Activated CD8-positive, alpha-beta T cell treated with anti-CD3 and anti-CD28 coated beads for 36 hours (primary cell): ENCODE data around the gene ITSN1. TPM values are rescaled to one million over a fixed set of nuclear protein-coding genes. Genes with fewer than 3 reads are reported as not detected.

Experiments
- ATAC-seq: fragments of 200-7000 bp; cut with Tn5 transposase; one replicate; pipeline ENCODE4 v1.10.0; 2021; ENCODE audit warnings: mild to moderate bottlenecking, moderate library complexity
- CTCF ChIA-PET: fragments of 350-600 bp; sonication (Branson Sonifier 250); formaldehyde crosslinking; loops from one replicate; lab custom pipeline; 2021; ENCODE audit warnings: antibody characterized with exemption; lab: Charles Lee
- POLR2A ChIA-PET: fragments of 350-600 bp; sonication (Branson Sonifier 250); formaldehyde crosslinking; loops from one replicate; lab custom pipeline; 2021; ENCODE audit warnings: antibody characterized with exemption; lab: Charles Lee
- DNase-seq: peaks from one replicate; pipeline ENCODE4 v3.0.0-alpha.2; 2020
- H3K27ac Mint-ChIP-seq: one replicate; pipeline ENCODE4 v1.8.0; 2021; ENCODE audit warnings: mild to moderate bottlenecking, mixed read lengths
- H3K27me3 Mint-ChIP-seq: one replicate; pipeline ENCODE4 v1.8.0; 2021; ENCODE audit warnings: mixed read lengths
- H3K36me3 Mint-ChIP-seq: one replicate; pipeline ENCODE4 v1.8.0; 2021; ENCODE audit warnings: low read depth, mixed read lengths
- H3K4me1 Mint-ChIP-seq: one replicate; pipeline ENCODE4 v1.8.0; 2021; ENCODE audit warnings: low read depth, mixed read lengths
- H3K4me3 Mint-ChIP-seq: one replicate; pipeline ENCODE4 v1.8.0; 2021; ENCODE audit warnings: mild to moderate bottlenecking, moderate library complexity, mixed read lengths
- H3K9me3 Mint-ChIP-seq: one replicate; pipeline ENCODE4 v1.8.0; 2021; ENCODE audit warnings: mixed read lengths
- CTCF ChIP-seq: fragments of 200-600 bp; IDR thresholded peaks from one replicate; pipeline ENCODE4 v1.8.0; 2022; ENCODE audit warnings: antibody characterized with exemption, mild to moderate bottlenecking
- intact Hi-C: fragments of 100-400 bp; cut with micrococcal nuclease; formaldehyde crosslinking; loops from one replicate; pipeline ENCODE4 v1.10.0; 2022
- total RNA-seq, 2 experiments: library from RNA; stranded (reverse); gene quantifications; one replicate each; pipeline ENCODE4 v1.2.3, GENCODE V29; 2021

Gene ITSN1
- total RNA-seq, 2 experiments from 2014 or later = 4.4 to 4.7 TPM

DNA sequence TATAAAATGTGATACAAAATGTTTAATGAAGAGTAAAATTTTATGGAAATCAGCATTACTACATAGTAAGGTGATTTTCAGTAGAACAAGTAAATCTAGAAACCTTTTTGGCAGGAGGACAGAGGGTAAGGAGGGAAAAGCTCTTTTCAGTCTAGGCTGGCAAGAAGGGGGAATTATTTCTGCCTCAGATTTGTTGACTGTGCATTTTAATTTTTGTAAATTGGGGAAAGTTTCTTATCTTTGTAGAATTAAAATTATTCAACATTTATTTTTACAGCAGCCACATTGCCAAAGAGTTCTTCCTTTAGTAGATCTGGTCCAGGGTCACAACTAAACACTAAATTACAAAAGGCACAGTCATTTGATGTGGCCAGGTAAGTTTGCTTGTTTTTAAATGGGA, 109.2 kb downstream of the ITSN1 start:
- TF ChIP-seq CTCF = no peak
- Mint-ChIP-seq H3K27ac (no peak overlapping the region), H3K36me3 (peaks cover 3% of the 10 kb centered on the region), H3K27me3 (no peaks in the 10 kb centered on the region), H3K4me3 (no peak overlapping the region), H3K4me1 (no peaks in the 10 kb centered on the region), H3K9me3 (peaks cover 10% of the 10 kb centered on the region)
- no peak for ATAC-seq
- ChIA-PET CTCF (no interaction called here), POLR2A (no interaction called here)
- intact Hi-C loops = no loop called here
- DNase-seq = no peak

- ChIA-PET POLR2A (interaction anchor here (0.7 kb wide), 1 partner anchor 809 kb away, joined by 3 read pairs; no protein-coding TSS in a partner anchor), CTCF (no interaction called here)
- ATAC-seq (no peak), DNase-seq (no peak)
- Mint-ChIP-seq H3K4me3 (no peak overlapping the region), H3K9me3 (peaks cover 5% of the 10 kb centered on the region), H3K36me3 (peaks cover 3% of the 10 kb centered on the region), H3K27me3 (no peaks in the 10 kb centered on the region), H3K27ac (no peak overlapping the region), H3K4me1 (no peaks in the 10 kb centered on the region)
- TF ChIP-seq CTCF = no peak
- intact Hi-C loops = no loop called here
These were observed 110.0 kb downstream of the ITSN1 start for GRCh38 chr21:33752260-33752659.

- ChIA-PET POLR2A (interaction anchor here (0.7 kb wide), 1 partner anchor 435 kb away, joined by 3 read pairs; no protein-coding TSS in a partner anchor), CTCF (no interaction called here)
- Mint-ChIP-seq H3K4me1 (no peaks in the 10 kb centered on the region), H3K36me3 (no peaks in the 10 kb centered on the region), H3K27ac (no peak overlapping the region), H3K9me3 (no peaks in the 10 kb centered on the region), H3K27me3 (no peaks in the 10 kb centered on the region), H3K4me3 (no peak overlapping the region)
- no peak for ATAC-seq
- intact Hi-C loops = no loop called here
- no peak for TF ChIP-seq CTCF
- DNase-seq = no peak
These were observed 111.6 kb downstream of the ITSN1 start for GRCh38 chr21:33753886-33754285.

GRCh38 chr21:33754481-33754880, 112.2 kb downstream of the ITSN1 start:
- H3K36me3 Mint-ChIP-seq = no peaks in the 10 kb centered on the region

DNA sequence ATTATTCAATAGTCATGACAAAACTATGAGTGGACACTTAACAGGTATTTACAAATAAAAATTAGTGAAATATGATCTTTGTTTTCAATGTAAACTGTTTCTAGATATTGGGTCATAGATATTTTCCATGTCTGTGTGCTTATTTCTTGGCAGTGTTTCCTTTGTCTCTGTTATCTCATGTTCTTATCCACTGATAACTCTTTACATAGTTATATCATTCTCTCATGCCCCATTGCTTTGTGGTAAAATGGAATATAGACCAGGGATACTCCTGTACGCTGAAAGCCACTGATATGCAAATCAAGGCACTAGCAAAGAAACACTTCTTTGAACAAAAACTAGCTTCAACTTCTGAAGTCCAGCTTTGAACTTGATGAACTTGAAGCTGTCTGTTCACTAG, 113.1 kb downstream of the ITSN1 start:
- no peak for TF ChIP-seq CTCF
- Mint-ChIP-seq H3K4me3 (no peak overlapping the region), H3K4me1 (no peaks in the 10 kb centered on the region), H3K9me3 (no peaks in the 10 kb centered on the region), H3K36me3 (no peaks in the 10 kb centered on the region), H3K27ac (no peak overlapping the region), H3K27me3 (no peaks in the 10 kb centered on the region)
- DNase-seq (no peak), ATAC-seq (no peak)
- intact Hi-C loops = no loop called here
- ChIA-PET CTCF (no interaction called here), POLR2A (no interaction called here)

More at GRCh38 chr21:33754481-33754880, 112.2 kb downstream of the ITSN1 start:
- Mint-ChIP-seq H3K4me3 (no peak overlapping the region), H3K27me3 (no peaks in the 10 kb centered on the region), H3K27ac (no peak overlapping the region), H3K9me3 (no peaks in the 10 kb centered on the region), H3K4me1 (no peaks in the 10 kb centered on the region)
- POLR2A ChIA-PET = no interaction called here
- TF ChIP-seq CTCF = no peak
- CTCF ChIA-PET = no interaction called here
- no peak for DNase-seq
- ATAC-seq = no peak
- intact Hi-C loops = no loop called here
